GM10266 (cell line): ENCODE data around the gene GGTA1.

Source experiments
- DNase-seq: peaks from one replicate; pipeline ENCODE4 v3.0.0; 2012; ENCODE audit errors: extremely low spot score
- TF ChIP-seq, protein P1 (sequence below): IDR thresholded peaks from 2 replicates; pipeline ENCODE4 v1.5.1; 2012; ENCODE audit warnings: mild to moderate bottlenecking, low read depth; ENCODE audit not compliant: control insufficient read depth, insufficient read depth; ENCODE audit errors: missing control alignments

The GGTA1 gene

DNA sequence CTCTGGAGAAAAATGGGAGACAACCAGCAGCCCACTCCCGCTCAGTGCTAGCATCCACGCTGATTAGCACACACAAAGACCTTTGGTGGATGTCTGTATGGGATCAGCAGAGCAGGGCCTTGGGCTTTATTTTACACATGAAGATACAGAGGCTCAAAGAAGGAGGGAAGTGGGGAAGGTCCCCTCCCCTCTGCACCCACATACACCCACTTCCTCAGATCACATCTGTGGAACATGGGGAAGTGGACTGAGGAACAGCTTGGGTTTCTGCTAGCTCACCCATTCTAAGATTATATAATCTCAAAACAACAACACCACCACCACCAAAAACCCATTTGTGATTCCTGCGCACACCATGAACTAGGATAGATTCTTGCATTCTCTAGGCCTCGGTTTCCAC is 14.0 kb downstream of the GGTA1 start:
- no peak for DNase-seq
- TF ChIP-seq, protein P1, sequence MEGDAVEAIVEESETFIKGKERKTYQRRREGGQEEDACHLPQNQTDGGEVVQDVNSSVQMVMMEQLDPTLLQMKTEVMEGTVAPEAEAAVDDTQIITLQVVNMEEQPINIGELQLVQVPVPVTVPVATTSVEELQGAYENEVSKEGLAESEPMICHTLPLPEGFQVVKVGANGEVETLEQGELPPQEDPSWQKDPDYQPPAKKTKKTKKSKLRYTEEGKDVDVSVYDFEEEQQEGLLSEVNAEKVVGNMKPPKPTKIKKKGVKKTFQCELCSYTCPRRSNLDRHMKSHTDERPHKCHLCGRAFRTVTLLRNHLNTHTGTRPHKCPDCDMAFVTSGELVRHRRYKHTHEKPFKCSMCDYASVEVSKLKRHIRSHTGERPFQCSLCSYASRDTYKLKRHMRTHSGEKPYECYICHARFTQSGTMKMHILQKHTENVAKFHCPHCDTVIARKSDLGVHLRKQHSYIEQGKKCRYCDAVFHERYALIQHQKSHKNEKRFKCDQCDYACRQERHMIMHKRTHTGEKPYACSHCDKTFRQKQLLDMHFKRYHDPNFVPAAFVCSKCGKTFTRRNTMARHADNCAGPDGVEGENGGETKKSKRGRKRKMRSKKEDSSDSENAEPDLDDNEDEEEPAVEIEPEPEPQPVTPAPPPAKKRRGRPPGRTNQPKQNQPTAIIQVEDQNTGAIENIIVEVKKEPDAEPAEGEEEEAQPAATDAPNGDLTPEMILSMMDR = no peak

DNA sequence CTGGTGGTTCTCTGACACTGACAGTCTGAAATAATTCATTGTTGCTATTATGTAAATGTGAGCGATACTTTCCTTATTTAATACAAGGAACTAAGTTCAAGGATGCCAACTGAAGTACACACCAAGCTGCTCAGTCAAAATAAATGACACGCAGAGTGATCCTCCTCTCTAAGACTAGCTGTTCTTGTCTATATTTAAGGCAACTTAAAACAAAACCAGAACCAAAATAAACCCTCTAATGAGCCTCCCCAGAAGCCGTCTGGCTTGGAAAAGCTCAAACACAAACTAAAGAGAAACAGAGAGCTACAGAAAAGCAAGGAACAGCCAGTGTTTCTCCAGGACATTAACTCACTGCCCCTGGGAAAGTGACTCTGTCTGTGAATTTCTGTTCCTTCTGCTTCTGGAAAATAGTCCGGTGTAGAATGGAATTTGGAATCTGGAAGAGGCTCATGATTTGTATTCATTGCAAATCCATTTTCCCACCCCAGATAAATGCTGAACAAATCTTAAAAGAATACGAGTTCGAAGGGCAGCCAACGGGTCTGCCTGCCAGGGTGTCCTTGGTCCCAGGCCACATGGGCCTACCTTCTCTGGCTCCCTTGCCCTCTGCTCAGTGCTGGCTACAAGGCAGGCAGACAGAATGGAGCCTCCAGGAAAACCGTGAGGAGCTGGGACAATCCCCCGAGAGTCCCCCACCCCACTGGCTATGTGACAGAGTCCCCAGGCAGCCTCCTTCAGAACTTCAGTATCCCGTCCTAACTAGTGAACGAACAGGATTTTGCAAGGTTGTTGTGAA is 14.8 kb downstream of the GGTA1 start:
- TF ChIP-seq, protein P1 = no peak
- DNase-seq = no peak

DNA sequence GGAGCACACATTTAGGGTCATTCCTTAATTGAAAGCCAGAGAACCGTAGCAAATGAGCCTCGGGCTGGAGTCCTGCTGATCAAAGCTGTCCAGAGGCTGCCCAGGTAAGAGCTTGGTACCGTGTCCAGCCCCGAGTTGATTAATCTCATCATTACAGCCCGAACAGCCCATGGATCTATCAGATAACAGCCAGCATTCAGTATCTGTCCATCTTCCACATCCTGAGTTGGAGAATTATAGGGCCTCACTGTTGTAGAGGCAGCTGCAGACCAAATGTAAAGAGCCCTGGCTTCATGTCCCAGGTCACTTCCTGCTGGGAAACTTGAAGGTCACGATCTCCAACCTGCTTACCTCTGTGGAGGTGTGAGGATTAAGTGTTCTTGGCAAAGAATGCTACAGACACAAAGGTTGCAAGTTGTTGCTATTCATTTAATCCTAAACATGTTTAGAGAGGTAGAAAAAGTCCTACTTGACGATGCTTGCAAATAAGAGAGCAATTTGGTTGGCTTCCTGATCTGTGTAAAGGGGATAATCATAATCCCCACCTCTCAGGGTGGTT is 16.1 kb downstream of the GGTA1 start:
- TF ChIP-seq, protein P1 = no peak
- no peak for DNase-seq

DNA sequence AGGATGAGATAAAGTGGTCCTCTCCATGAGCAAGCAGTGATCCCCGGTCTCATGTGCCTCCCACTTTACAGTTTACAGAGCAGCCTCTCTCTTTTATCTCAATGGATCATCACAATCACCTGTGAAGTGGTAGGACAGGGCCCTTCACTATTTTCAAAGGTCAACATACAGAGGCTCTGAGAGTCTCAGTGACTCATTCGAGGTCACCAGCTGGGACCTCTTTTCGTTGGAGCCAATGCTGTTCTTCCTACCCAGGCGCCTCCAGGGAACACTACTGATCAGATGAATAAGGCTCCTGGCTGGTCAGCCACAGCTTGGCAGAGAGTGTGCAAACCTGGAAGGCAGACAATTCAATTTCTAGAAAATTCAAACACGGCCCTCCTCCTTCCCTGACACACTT is 16.6 kb downstream of the GGTA1 start:
- no peak for DNase-seq
- TF ChIP-seq, protein P1 = no peak

DNA sequence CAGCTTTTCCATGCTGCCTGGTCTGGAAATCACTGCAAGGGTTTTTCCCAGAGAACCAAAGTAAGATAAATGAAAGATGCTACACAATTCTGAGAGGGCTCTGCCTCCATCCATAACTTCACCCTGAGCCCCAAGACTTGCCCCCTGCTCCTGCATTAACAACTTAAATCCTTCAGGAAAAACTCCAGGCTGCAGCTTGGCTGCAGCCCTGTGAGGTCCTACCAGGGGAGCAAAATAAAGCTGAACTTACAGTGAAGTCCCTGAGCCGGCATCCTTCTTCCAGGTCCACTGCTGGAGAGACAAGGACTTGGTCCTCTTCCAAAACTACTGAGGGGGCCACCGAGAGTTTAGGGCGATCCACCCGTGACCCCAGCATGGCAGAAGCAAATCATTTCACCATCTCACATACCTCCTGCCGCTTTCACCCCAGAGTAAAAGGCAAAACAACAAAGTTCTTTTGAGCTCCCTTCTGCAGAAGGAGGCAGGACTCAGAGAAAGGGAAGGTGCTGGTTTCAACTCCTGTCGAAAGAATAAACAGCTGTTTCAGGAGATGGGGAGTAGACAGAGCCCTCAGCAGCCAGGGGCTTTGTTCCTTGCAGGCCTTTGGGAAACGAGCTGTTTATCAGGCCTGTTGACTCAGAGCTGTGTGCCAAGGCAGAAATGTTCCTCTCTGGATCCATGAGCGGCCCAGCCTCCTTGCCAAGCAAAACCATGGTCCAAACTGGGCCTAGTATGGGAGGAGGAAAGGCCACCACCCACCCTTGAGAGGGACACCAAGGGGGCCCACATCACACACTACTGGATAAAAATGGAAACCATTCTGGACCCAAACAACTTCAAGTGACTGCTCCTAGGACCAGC is 20.6 kb downstream of the GGTA1 start:
- DNase-seq = no peak
- TF ChIP-seq, protein P1 = no peak

DNA sequence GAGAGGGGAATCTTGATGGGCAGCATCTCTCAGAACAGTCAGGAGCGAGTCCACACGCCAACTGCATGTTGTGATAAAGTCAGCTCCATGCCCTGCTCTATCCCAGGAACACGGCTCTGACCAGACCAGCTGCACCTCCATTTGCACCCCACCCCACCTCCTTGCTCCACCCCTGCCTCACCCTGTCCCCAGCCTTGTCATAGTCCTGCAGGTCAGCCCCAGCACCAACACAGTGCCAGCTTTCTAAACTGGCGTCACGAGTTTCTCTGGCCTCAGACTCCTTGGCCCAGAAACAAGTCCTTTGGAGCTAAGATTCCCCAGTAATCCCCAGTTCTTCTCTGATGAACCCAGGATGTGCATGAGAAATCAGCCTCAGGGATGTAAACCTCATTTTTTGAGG is 23.5 kb downstream of the GGTA1 start:
- TF ChIP-seq, protein P1 = no peak
- no peak for DNase-seq
